NOMO-1 treated with DMSO at 0.1 percent for 48 hours (cell line): ENCODE data around the gene PTH2R.
A peak's percentile ranks its signal among the peaks of the same experiment; 100 is the strongest.
"Not testable (repeated sequence)": the region's sequence is repeated elsewhere in the genome, so short reads cannot be mapped to it uniquely, and the experiment has no call there.

Experiments
- DNase-seq: peaks from one replicate; lab custom pipeline; 2025; ENCODE audit not compliant: unreplicated experiment; lab: John Stamatoyannopoulos, UW

The PTH2R gene

GRCh38 chr2:208389940-208390339, 16.7 kb upstream of the PTH2R start:
- no peak for DNase-seq

- DNase-seq, result no peak
Measured at GRCh38 chr2:208392300-208392699, 14.3 kb upstream of the PTH2R start.

- not testable (repeated sequence) for DNase-seq
Measured at GRCh38 chr2:208396796-208397195, 9.8 kb upstream of the PTH2R start.

GRCh38 chr2:208399201-208399600, 7.4 kb upstream of the PTH2R start:
- DNase-seq, result no peak

GRCh38 chr2:208407667-208408066, 1.1 kb downstream of the PTH2R start:
- DNase-seq, result no peak

GRCh38 chr2:208413931-208414330, 7.3 kb downstream of the PTH2R start:
- DNase-seq, result no peak

GRCh38 chr2:208415255-208415654, 8.7 kb downstream of the PTH2R start:
- DNase-seq, result no peak

- DNase-seq, result no peak
Measured at GRCh38 chr2:208415897-208416296, 9.3 kb downstream of the PTH2R start.

- no peak for DNase-seq
Measured at GRCh38 chr2:208426412-208427045, 19.9 kb downstream of the PTH2R start.

GRCh38 chr2:208437755-208438154, 31.2 kb downstream of the PTH2R start:
- DNase-seq, result no peak

GRCh38 chr2:208440716-208441115, 34.1 kb downstream of the PTH2R start:
- no peak for DNase-seq

- DNase-seq, result no peak
Measured at GRCh38 chr2:208441951-208442350, 35.4 kb downstream of the PTH2R start.

- DNase-seq, result not testable (repeated sequence)
Measured at GRCh38 chr2:208447447-208447846, 40.9 kb downstream of the PTH2R start.

- DNase-seq, result no peak
Measured at GRCh38 chr2:208451061-208451460, 44.5 kb downstream of the PTH2R start.

GRCh38 chr2:208454861-208455260, 48.3 kb downstream of the PTH2R start:
- DNase-seq, result no peak

GRCh38 chr2:208463721-208464120, 57.1 kb downstream of the PTH2R start:
- no peak for DNase-seq

- DNase-seq, result no peak
Measured at GRCh38 chr2:208464205-208464604, 57.6 kb downstream of the PTH2R start.

- DNase-seq, result peak; percentile 46
Measured at GRCh38 chr2:208466151-208466919, 59.7 kb downstream of the PTH2R start.

- no peak for DNase-seq
Measured at GRCh38 chr2:208466920-208467298, 60.3 kb downstream of the PTH2R start.

- DNase-seq, result no peak
Measured at GRCh38 chr2:208467564-208467963, 61.0 kb downstream of the PTH2R start.

GRCh38 chr2:208477741-208478140, 71.1 kb downstream of the PTH2R start:
- DNase-seq, result no peak

GRCh38 chr2:208479342-208479741, 72.8 kb downstream of the PTH2R start:
- DNase-seq, result no peak

- DNase-seq, result not testable (repeated sequence)
Measured at GRCh38 chr2:208481945-208482344, 75.4 kb downstream of the PTH2R start.
